A549 (cell line): ENCODE measurements around the gene TOP3A.

Source experiments
- CHD4 ChIP-seq: fragments of 200-600 bp; sonication (generic); IDR thresholded peaks from 2 replicates; pipeline ENCODE4 v1.6.1; 2016; ENCODE audit warnings: antibody characterized with exemption, mild to moderate bottlenecking, borderline replicate concordance
- CTCF ChIP-seq: fragments of >200 bp; sonication (Bioruptor Twin); formaldehyde crosslinking; IDR thresholded peaks from 3 replicates; pipeline ENCODE4 v1.5.1; 2016
- E2F6 ChIP-seq: IDR thresholded peaks from 2 replicates; pipeline ENCODE4 v1.6.1; 2012; ENCODE audit warnings: low read depth, borderline replicate concordance
- ELK1 ChIP-seq: fragments of 150-350 bp; IDR thresholded peaks from 2 replicates; pipeline ENCODE4 v1.6.1; 2014; ENCODE audit warnings: low read depth, mild to moderate bottlenecking, low read length
- EP300 ChIP-seq, 2 experiments: fragments of >200 bp; sonication (Bioruptor Twin); formaldehyde crosslinking; IDR thresholded peaks; 2 replicates in 1 of 2; 3 replicates in 1 of 2; pipeline ENCODE4 v1.6.1; 2016 to 2017
- FOSB ChIP-seq: fragments of 250-450 bp; sonication (Bioruptor Pico); IDR thresholded peaks from 2 replicates; pipeline ENCODE4 v1.5.0; 2020; ENCODE audit warnings: mild to moderate bottlenecking, moderate library complexity
- HOXB13 ChIP-seq: fragments of 250-450 bp; sonication (Bioruptor Pico); IDR thresholded peaks from 2 replicates; pipeline ENCODE4 v1.5.0; 2020; ENCODE audit warnings: low read depth, mild to moderate bottlenecking, moderate library complexity
- MYC ChIP-seq: IDR thresholded peaks from 2 replicates; pipeline ENCODE4 v1.6.1; 2012; ENCODE audit warnings: mild to moderate bottlenecking, inconsistent platforms, low read length, improper control_type of control experiment, borderline replicate concordance
- NFE2L2 ChIP-seq: fragments of 150-350 bp; conservative IDR thresholded peaks from 2 replicates; pipeline ENCODE4 v1.6.1; 2014; ENCODE audit warnings: low read length
- POLR2A ChIP-seq: IDR thresholded peaks from 2 replicates; pipeline ENCODE4 v1.6.1; 2012; ENCODE audit warnings: mild to moderate bottlenecking, low read length
- POLR2AphosphoS2 ChIP-seq: conservative IDR thresholded peaks from 2 replicates; pipeline ENCODE4 v1.6.1; 2012; ENCODE audit warnings: low read length, improper control_type of control experiment, inconsistent platforms
- RAD21 ChIP-seq, 2 experiments: fragments of >200 bp in 1 of 2; sonication (Bioruptor Twin) in 1 of 2; formaldehyde crosslinking in 1 of 2; IDR thresholded peaks in 1 of 2; conservative IDR thresholded peaks in 1 of 2; 2 replicates in 1 of 2; 3 replicates in 1 of 2; pipeline ENCODE4 v1.6.1; 2012 to 2018; ENCODE audit warnings: inconsistent platforms in 1 of 2
- REST ChIP-seq: fragments of 200-600 bp; sonication (generic); IDR thresholded peaks from 2 replicates; pipeline ENCODE4 v1.6.1; 2016; ENCODE audit warnings: antibody characterized with exemption, mild to moderate bottlenecking, moderate library complexity
- USF2 ChIP-seq: fragments of 450-650 bp; IDR thresholded peaks from 2 replicates; pipeline ENCODE4 v1.6.1; 2014; ENCODE audit warnings: antibody characterized with exemption

GRCh38 chr17:18237461-18237860, 77.3 kb downstream of the TOP3A start:
- TF ChIP-seq CTCF (no peak), EP300 (IDR thresholded peaks at IDR 0.05) (no peak), REST (no peak), POLR2A (no peak), E2F6 (no peak), MYC (no peak), USF2 (no peak), FOSB (CRISPR knock-in tag) (no peak), NFE2L2 (no peak), RAD21 (conservative IDR thresholded peaks at IDR 0.05 in 1 of 2, IDR thresholded peaks at IDR 0.05 in 1 of 2) (no peak), CHD4 (no peak), HOXB13 (CRISPR knock-in tag) (no peak), POLR2AphosphoS2 (no peak), ELK1 (no peak)
